Ectodermal cell (in vitro differentiated cells): Measurements from ENCODE around the gene FSD1.
"Not testable (repeated sequence)": the region's sequence is repeated elsewhere in the genome, so short reads cannot be mapped to it uniquely, and the experiment has no call there.

Source experiments
- H3K27ac ChIP-seq: 2 replicates; pipeline ENCODE4 v1.7.0; 2013; ENCODE audit warnings: mild to moderate bottlenecking, low read depth, low read length; ENCODE audit not compliant: insufficient read depth, poor library complexity, severe bottlenecking
- H3K27me3 ChIP-seq: 2 replicates; pipeline ENCODE4 v1.7.0; 2013; ENCODE audit warnings: mild to moderate bottlenecking, low read length; ENCODE audit not compliant: insufficient read depth, control insufficient read depth, poor library complexity, severe bottlenecking
- H3K36me3 ChIP-seq: one replicate; pipeline ENCODE4 v1.7.0; 2013; ENCODE audit warnings: low read length; ENCODE audit not compliant: control insufficient read depth, insufficient read depth
- H3K4me1 ChIP-seq: one replicate; pipeline ENCODE4 v1.7.0; 2013; ENCODE audit warnings: low read length; ENCODE audit not compliant: control insufficient read depth, insufficient read depth
- H3K4me3 ChIP-seq: 2 replicates; pipeline ENCODE4 v1.7.0; 2013; ENCODE audit warnings: low read depth, low read length, control low read depth; ENCODE audit not compliant: insufficient read depth
- H3K9me3 ChIP-seq: 2 replicates; pipeline ENCODE4 v1.7.0; 2013; ENCODE audit warnings: mild to moderate bottlenecking, low read length, moderate library complexity; ENCODE audit not compliant: control insufficient read depth
- WGBS, 2 experiments: methylation state at CpG; one replicate each; pipeline ENCODE4 v1.1.7; 2013; ENCODE audit warnings: missing lambda C conversion rate in 2 of 2; 5-methylcytosine and 5-hydroxymethylcytosine counted together

FSD1 gene

GRCh38 chr19:4328243-4328990, 24.0 kb downstream of the FSD1 start:
- Histone ChIP-seq H3K9me3 (no peaks in the 10 kb centered on the region), H3K27me3 (peaks cover 18% of the 10 kb centered on the region), H3K4me1 (peaks cover 3% of the 10 kb centered on the region), H3K36me3 (no peaks in the 10 kb centered on the region), H3K4me3 (peak overlapping the region; percentile 56), H3K27ac (no peak overlapping the region)
- 2% methylated on average over 48 of the region's 49 CpGs for WGBS, 2 experiments

DNA sequence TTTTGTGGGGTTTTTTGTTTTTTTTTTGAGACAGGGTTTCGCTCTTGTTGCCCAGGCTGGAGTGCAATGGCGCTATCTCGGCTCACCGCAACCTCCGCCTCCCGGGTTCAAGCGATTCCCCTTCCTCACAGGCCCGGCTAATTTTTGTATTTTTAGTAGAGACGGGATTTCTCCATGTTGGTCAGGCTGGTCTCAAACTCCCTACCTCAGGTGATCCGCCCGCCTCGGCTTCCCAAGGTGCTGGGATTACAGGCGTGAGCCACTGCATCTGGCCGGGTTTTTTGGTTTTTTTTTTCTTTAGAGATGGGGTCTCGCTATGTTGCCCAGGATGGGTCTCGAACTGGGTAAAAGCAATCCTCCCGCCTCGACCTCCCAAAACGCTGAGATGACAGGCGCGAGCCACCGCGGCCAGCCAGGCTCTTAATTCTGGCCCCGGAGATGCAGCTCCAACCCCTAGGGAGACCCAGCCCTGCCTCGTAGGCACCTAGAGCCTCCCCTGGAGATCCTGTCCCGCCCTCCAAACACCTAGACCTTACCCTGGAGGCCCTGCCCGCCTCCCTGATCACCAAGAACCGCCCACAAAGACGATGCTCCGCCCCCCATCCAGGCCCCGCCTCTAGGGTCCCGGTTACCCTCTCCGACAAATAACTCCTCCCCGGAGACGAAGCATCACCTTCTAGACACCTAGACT, 24.7 kb downstream of the FSD1 start:
- WGBS, 2 experiments = 84 to 85% methylated on average over 35 of the region's 35 CpGs
- not testable (repeated sequence) for H3K4me1 ChIP-seq, H3K27ac ChIP-seq, H3K36me3 ChIP-seq, H3K9me3 ChIP-seq
- H3K27me3 ChIP-seq = peaks cover 18% of the 10 kb centered on the region
- peak overlapping the region; percentile 56 for H3K4me3 ChIP-seq

DNA sequence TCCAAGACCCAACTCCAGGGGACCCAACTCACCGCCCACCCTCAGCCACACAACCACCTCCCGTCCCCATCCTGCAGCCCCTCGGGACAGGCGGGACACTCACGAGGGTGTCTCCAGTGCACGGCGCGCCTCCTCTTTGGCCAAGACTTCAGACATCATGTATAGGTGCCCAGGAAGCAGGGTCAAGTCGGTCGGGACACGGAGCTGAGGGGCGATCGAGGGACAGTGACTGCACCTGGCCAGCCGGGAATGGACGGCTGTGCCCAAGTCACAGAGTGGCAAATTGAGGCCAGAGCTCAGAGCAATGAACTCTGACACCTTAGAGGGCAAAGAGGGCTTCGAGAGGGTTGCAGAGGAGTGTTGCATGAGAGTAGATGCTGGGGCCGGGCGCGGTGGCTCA, 25.5 kb downstream of the FSD1 start:
- Histone ChIP-seq H3K27me3 (peaks cover 18% of the 10 kb centered on the region), H3K4me1 (peaks cover 3% of the 10 kb centered on the region), H3K36me3 (no peaks in the 10 kb centered on the region), H3K4me3 (no peak overlapping the region), H3K9me3 (no peaks in the 10 kb centered on the region), H3K27ac (no peak overlapping the region)
- 96 to 97% methylated on average over 19 of the region's 19 CpGs for WGBS, 2 experiments

GRCh38 chr19:4334929-4335570, 30.7 kb downstream of the FSD1 start:
- Histone ChIP-seq H3K9me3 (no peaks in the 10 kb centered on the region), H3K36me3 (no peaks in the 10 kb centered on the region), H3K27ac (no peak overlapping the region), H3K27me3 (no peaks in the 10 kb centered on the region), H3K4me1 (peaks cover 12% of the 10 kb centered on the region), H3K4me3 (no peak overlapping the region)
- 92 to 95% methylated on average over 7 of the region's 7 CpGs for WGBS, 2 experiments

- Histone ChIP-seq H3K36me3 (no peaks in the 10 kb centered on the region), H3K4me3 (peak overlapping the region; percentile 21), H3K27me3 (no peaks in the 10 kb centered on the region), H3K27ac (no peak overlapping the region), H3K9me3 (no peaks in the 10 kb centered on the region), H3K4me1 (peaks cover 17% of the 10 kb centered on the region)
- WGBS, 2 experiments = 40 to 44% methylated on average over 14 of the region's 14 CpGs
Observed at GRCh38 chr19:4337906-4338440, 33.6 kb downstream of the FSD1 start.

- H3K9me3 ChIP-seq = no peaks in the 10 kb centered on the region
- peak within 1 kb of the TSS; percentile 25 for H3K4me3 ChIP-seq
- WGBS, 2 experiments = 54 to 57% methylated on average over 27 of the region's 27 CpGs
- peak within 1 kb of the TSS; percentile 26 for H3K27ac ChIP-seq
- H3K36me3 ChIP-seq = no peaks in the 10 kb centered on the region
- peaks cover 17% of the 10 kb centered on the region for H3K4me1 ChIP-seq
- no peaks in the 10 kb centered on the region for H3K27me3 ChIP-seq
Observed at GRCh38 chr19:4338441-4339355, 34.3 kb downstream of the FSD1 start, which contains the start of gene STAP2. TSS of gene STAP2 (minus strand) at chr19:4338827. CDS start at chr19:4338753, 74 bp downstream.

- Histone ChIP-seq H3K9me3 (no peaks in the 10 kb centered on the region), H3K27ac (peak overlapping the region; percentile 98), H3K36me3 (peaks cover 12% of the 10 kb centered on the region), H3K4me1 (peaks cover 17% of the 10 kb centered on the region), H3K4me3 (peak overlapping the region; percentile 71), H3K27me3 (no peaks in the 10 kb centered on the region)
- WGBS, 2 experiments = 9% methylated on average over 10 of the region's 10 CpGs
Observed at GRCh38 chr19:4342314-4342614, 37.9 kb downstream of the FSD1 start.

GRCh38 chr19:4342615-4343369, 38.4 kb downstream of the FSD1 start:
- no peaks in the 10 kb centered on the region for H3K27me3 ChIP-seq
- peaks cover 16% of the 10 kb centered on the region for H3K4me1 ChIP-seq
- peaks cover 12% of the 10 kb centered on the region for H3K36me3 ChIP-seq
- 0% methylated on average over 39 of the region's 39 CpGs for WGBS, 2 experiments
- no peaks in the 10 kb centered on the region for H3K9me3 ChIP-seq
- H3K27ac ChIP-seq = peak overlapping the region; percentile 98
- peak overlapping the region; percentile 75 for H3K4me3 ChIP-seq
